IMR-90 (cell line): ENCODE measurements around the gene HOGA1. TPM values are rescaled to one million over a fixed set of nuclear protein-coding genes. Genes with fewer than 3 reads are reported as not detected.
"Not testable (repeated sequence)": the region's sequence is repeated elsewhere in the genome, so short reads cannot be mapped to it uniquely, and the experiment has no call there.

ENCODE experiments used
- ATAC-seq: fragments of 200-7000 bp; cut with Tn5 transposase; 2 replicates; pipeline ENCODE4 v1.9.1; 2020; ENCODE audit warnings: low read depth, mild to moderate bottlenecking, moderate library complexity
- BruUV-seq: library from RNA; stranded (reverse); fragments of 400-500 nt; replicated peaks from 2 replicates; lab custom pipeline; 2021; lab: Mats Ljungman, UMichigan
- CTCF ChIA-PET: fragments of 300-600 bp; formaldehyde crosslinking; extraction: SDS; loops from one replicate; lab custom pipeline; 2021; ENCODE audit warnings: antibody characterized with exemption; lab: Yijun Ruan, JAX
- POLR2A ChIA-PET: fragments of 300-600 bp; sonication (Branson Sonifier 250); formaldehyde crosslinking; loops from one replicate; lab custom pipeline; 2022; ENCODE audit warnings: antibody characterized with exemption; ENCODE audit not compliant: unreplicated experiment; lab: Charles Lee
- DNase-seq: peaks from one replicate; pipeline ENCODE4 v3.0.0; 2013
- H2AFZ ChIP-seq: replicated peaks from 2 replicates; pipeline ENCODE3; 2013; ENCODE audit warnings: low read length, mild to moderate bottlenecking; ENCODE audit not compliant: poor library complexity
- H2AK5ac ChIP-seq: 2 replicates; pipeline ENCODE4 v1.6.1; 2013; ENCODE audit warnings: low read depth, low read length, inconsistent platforms
- H2AK9ac ChIP-seq: replicated peaks from 2 replicates; pipeline ENCODE3; 2013; ENCODE audit warnings: mild to moderate bottlenecking, low read depth, low read length, moderate library complexity; ENCODE audit not compliant: poor library complexity
- H2BK120ac ChIP-seq: 2 replicates; pipeline ENCODE4 v1.6.1; 2013; ENCODE audit warnings: low read depth, low read length, inconsistent platforms
- H2BK15ac ChIP-seq: 3 replicates; pipeline ENCODE4 v1.6.1; 2013; ENCODE audit warnings: low read depth, low read length, inconsistent platforms
- H2BK20ac ChIP-seq: 2 replicates; pipeline ENCODE4 v1.6.1; 2013; ENCODE audit warnings: low read depth, mild to moderate bottlenecking, inconsistent platforms, low read length, moderate library complexity
- H2BK5ac ChIP-seq: 2 replicates; pipeline ENCODE4 v1.6.1; 2013; ENCODE audit warnings: mild to moderate bottlenecking, low read depth, low read length, inconsistent platforms; ENCODE audit not compliant: poor library complexity, severe bottlenecking
- H3K14ac ChIP-seq: replicated peaks from 2 replicates; pipeline ENCODE4 v1.6.1; 2013; ENCODE audit warnings: low read depth, low read length, inconsistent platforms
- H3K18ac ChIP-seq: 2 replicates; pipeline ENCODE4 v1.6.1; 2013; ENCODE audit warnings: low read depth, low read length, control low read depth
- H3K23ac ChIP-seq: 2 replicates; pipeline ENCODE4 v1.6.1; 2013; ENCODE audit warnings: low read depth, low read length, inconsistent platforms
- H3K27ac ChIP-seq: 2 replicates; pipeline ENCODE4 v1.5.1; 2013; ENCODE audit warnings: mild to moderate bottlenecking, control low read depth, low read length; ENCODE audit not compliant: insufficient read depth
- H3K27me3 ChIP-seq: 2 replicates; pipeline ENCODE4 v1.6.1; 2013; ENCODE audit warnings: low read length; ENCODE audit not compliant: control insufficient read depth, insufficient read depth
- H3K36me3 ChIP-seq: 2 replicates; pipeline ENCODE4 v1.6.1; 2013; ENCODE audit warnings: low read length, mixed read lengths; ENCODE audit not compliant: control insufficient read depth, insufficient read depth
- H3K4ac ChIP-seq: 2 replicates; pipeline ENCODE4 v1.6.1; 2013; ENCODE audit warnings: low read depth, low read length, inconsistent platforms
- H3K4me1 ChIP-seq: 2 replicates; pipeline ENCODE4 v1.6.1; 2013; ENCODE audit warnings: low read length, mixed read lengths; ENCODE audit not compliant: control insufficient read depth, insufficient read depth
- H3K4me2 ChIP-seq: 2 replicates; pipeline ENCODE4 v1.6.1; 2013; ENCODE audit warnings: low read depth, mild to moderate bottlenecking, control low read depth, low read length, moderate library complexity
- H3K4me3 ChIP-seq: 2 replicates; pipeline ENCODE4 v1.5.1; 2013; ENCODE audit warnings: low read depth, mild to moderate bottlenecking, control low read depth, low read length, moderate library complexity; ENCODE audit not compliant: insufficient read depth
- H3K56ac ChIP-seq: 2 replicates; pipeline ENCODE4 v1.6.1; 2013; ENCODE audit warnings: low read length, inconsistent platforms; ENCODE audit not compliant: insufficient read depth; ENCODE audit errors: extremely low read depth
- H3K79me1 ChIP-seq, 2 experiments: 2 replicates each; pipeline ENCODE4 v1.6.1; 2013; ENCODE audit warnings: low read length in 2 of 2, inconsistent platforms in 1 of 2, low read depth in 1 of 2
- H3K9ac ChIP-seq: 2 replicates; pipeline ENCODE4 v1.6.1; 2013; ENCODE audit warnings: low read depth, low read length, control low read depth
- H3K9me1 ChIP-seq: 2 replicates; pipeline ENCODE4 v1.6.1; 2013; ENCODE audit warnings: low read length, inconsistent platforms; ENCODE audit not compliant: insufficient read depth
- H3K9me3 ChIP-seq: 2 replicates; pipeline ENCODE4 v1.6.1; 2013; ENCODE audit warnings: low read length; ENCODE audit not compliant: control insufficient read depth, insufficient read depth
- H4K20me1 ChIP-seq: 2 replicates; pipeline ENCODE4 v1.6.1; 2013; ENCODE audit warnings: low read length, inconsistent platforms; ENCODE audit not compliant: insufficient read depth
- H4K5ac ChIP-seq: 2 replicates; pipeline ENCODE4 v1.6.1; 2013; ENCODE audit warnings: mild to moderate bottlenecking, low read depth, low read length, control low read depth
- H4K8ac ChIP-seq, 2 experiments: 2 replicates each; pipeline ENCODE4 v1.6.1; 2013; ENCODE audit warnings: low read depth in 2 of 2, low read length in 2 of 2, control low read depth in 1 of 2, inconsistent platforms in 1 of 2
- H4K91ac ChIP-seq: 2 replicates; pipeline ENCODE4 v1.6.1; 2013; ENCODE audit warnings: low read depth, low read length, inconsistent platforms; ENCODE audit not compliant: insufficient read depth
- WGBS, 2 experiments: methylation state at CpG; one replicate each; pipeline versions ENCODE4 v1.1.5 to v1.1.7; 2013; ENCODE audit warnings: missing lambda C conversion rate in 2 of 2; ENCODE audit not compliant: insufficient read length in 1 of 2; ENCODE audit errors: extremely low coverage in 2 of 2; 5-methylcytosine and 5-hydroxymethylcytosine counted together
- dilution Hi-C: fragments of 300-500 bp; cut with HindIII; formaldehyde crosslinking; loops from one replicate; pipeline ENCODE4 v1.14.3; 2018; ENCODE audit warnings: low sequenced_read_pairs; ENCODE audit not compliant: unreplicated experiment
- in situ Hi-C: fragments of 300-500 bp; cut with MboI; formaldehyde crosslinking; loops from 3 replicates; pipeline ENCODE4 v1.14.3; 2019; ENCODE audit warnings: low sequenced_read_pairs, inconsistent platforms, mixed read lengths
- intact Hi-C: fragments of 100-400 bp; cut with micrococcal nuclease; formaldehyde crosslinking; loops from 2 replicates; pipeline ENCODE4 v1.10.0; 2022
- polyA plus RNA-seq, 3 experiments: library from polyadenylated mRNA; depleted of rRNA; stranded (reverse); fragments of >200 nt; gene quantifications; 2 replicates each; pipeline ENCODE4 v1.2.3, GENCODE V29; 2012; ENCODE audit warnings: low replicate concordance in 1 of 3
- total RNA-seq: library from RNA; depleted of rRNA; stranded (reverse); fragments of >200 nt; gene quantifications from 2 replicates; pipeline ENCODE4 v1.2.3, GENCODE V29; 2012

Gene HOGA1
- total and polyA plus RNA-seq, 2 of the 4 experiments (the other 2 are of a cell fraction): 0.36 to 0.41 TPM

DNA sequence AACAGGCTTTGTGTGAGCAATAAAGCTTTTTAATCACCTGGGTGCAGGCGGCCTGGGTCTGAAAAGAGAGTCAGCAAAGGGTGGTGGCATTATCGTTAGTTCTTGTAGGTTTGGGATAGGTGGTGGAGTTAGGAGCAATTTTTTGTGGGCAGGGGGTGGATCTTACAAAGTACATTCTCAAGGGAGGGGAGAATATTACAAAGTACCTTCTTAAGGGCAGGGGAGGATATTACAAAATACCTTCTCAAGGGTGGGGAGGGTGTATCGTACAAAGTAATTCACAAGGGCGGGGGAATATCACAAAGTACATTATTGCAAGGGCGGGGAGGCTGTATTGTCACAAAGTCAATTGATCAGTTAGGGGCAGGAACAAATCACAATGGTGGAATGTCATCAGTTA lies 21.9 kb upstream of the HOGA1 start:
- H4K20me1 ChIP-seq, H3K27ac ChIP-seq, H3K27me3 ChIP-seq, H3K9ac ChIP-seq, H3K23ac ChIP-seq, H3K9me1 ChIP-seq, CTCF ChIA-PET, H2BK120ac ChIP-seq, H4K8ac ChIP-seq, H2BK5ac ChIP-seq, POLR2A ChIA-PET, H3K4ac ChIP-seq, dilution Hi-C loops, H2BK15ac ChIP-seq, H3K18ac ChIP-seq, H3K9me3 ChIP-seq, H2AFZ ChIP-seq, H3K4me3 ChIP-seq, H3K36me3 ChIP-seq, H2BK20ac ChIP-seq, BruUV-seq, H4K5ac ChIP-seq, H3K56ac ChIP-seq, intact Hi-C loops, H2AK5ac ChIP-seq, H3K4me1 ChIP-seq, H3K14ac ChIP-seq, H2AK9ac ChIP-seq, DNase-seq, ATAC-seq, H3K4me2 ChIP-seq, H4K91ac ChIP-seq, in situ Hi-C loops: not testable (repeated sequence)
- peaks cover 11 to 18% of the 10 kb centered on the region in 2 experiments; a peak in 2 of 4 replicates for H3K79me1 ChIP-seq
- 100% methylated on average over 1 of the region's 5 CpGs; no CpG with 5 or more reads in 1 of the 2 experiments for WGBS, 2 experiments
